ENCODE measurements around the gene CDKN1B.

CDKN1B gene

DNA sequence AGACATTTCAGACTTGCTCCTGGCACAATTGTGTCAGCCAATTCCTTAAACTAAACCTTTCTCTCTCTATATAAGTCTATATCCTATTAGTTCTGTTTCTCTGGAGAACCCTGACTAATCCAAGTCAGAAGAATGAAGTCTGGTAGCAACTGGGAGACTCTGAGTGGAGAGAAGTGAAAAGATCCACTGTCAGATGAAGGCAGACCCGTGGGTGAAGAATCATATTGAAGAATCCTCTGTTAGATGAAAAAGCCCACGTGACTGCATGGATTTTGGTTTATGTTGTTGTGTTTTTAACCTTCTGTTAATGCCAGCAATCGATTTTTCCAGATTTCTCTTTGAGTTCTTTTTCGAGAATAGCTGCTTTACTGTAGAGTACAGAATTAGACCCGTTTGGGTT, 38.8 kb downstream of the CDKN1B start:
- FAIRE-seq, result no peak
- DNase-seq (ENCODE audit: low spot score), result no peak

DNA sequence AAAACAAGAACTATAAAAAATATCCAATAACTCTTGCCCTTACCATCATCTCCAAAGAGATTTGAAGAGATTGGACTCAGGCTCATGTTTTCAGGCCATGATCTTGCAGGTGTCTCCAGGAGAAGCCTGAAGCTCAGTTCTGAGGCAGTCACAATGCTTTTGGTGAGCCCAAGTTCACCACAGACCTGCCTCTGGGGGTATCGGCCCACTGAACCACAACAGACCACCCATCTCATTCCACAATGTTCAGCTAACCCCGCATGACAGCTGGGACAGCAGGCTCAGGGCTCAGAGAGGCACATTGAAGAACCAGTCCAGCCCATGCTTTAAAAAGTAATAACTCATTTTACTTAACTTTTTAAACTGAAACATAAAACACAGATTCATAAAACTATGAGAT, 40.0 kb downstream of the CDKN1B start:
- FAIRE-seq, result no peak
- DNase-seq (ENCODE audit: low spot score), result no peak

DNA sequence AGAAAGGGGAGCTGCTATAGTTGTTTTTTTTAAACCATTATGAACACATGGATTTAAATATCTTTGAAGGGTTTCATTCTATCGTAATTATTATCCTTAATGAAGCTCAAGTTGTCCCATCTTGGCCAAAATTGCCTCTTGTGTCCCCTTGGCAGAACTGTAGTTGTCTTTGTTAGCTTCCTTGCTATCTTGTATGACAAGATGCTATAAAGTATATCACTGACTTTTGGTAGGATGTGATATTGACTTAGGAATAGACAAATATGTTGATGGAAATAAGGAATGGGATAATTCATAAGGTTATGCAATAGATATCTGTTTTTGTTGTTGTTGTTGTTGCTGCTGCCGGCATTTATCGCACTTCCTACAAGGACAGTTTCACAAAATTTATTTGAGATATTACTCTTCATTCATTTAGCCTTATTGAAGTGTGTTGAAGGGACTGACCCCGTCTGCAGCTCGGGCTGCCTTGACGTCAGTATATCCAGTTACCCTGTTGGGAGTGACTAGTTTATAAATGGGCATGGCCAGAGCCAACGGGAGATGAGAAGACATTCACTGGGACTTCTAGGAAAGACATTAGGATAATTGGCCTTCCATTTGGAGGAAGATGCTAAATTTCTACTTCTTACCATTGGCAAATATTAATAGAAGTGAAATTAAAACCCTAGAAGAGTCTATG, 42.2 kb downstream of the CDKN1B start:
- DNase-seq (ENCODE audit: low spot score) (no peak), FAIRE-seq (no peak)

DNA sequence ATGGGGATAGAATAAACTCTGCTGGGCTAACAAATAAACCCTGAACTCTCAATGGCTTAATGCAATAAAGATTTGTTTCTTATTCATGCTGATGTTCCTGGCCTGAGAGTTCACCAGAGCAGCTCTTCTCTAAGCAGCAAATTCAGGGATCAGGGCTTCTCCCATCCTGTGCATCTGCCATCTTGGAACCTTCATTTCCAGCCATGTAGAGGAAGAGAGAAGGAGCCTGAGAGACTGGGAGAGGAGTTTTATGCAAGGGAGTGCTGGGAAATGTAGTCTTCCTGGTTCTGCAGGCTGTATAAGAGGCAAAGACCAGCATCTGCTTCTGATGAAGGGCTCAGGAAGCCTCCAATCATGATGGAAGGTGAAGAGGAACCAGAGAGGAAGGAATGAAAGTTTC, 47.7 kb downstream of the CDKN1B start:
- FAIRE-seq (no peak), DNase-seq (ENCODE audit: low spot score) (no peak)

DNA sequence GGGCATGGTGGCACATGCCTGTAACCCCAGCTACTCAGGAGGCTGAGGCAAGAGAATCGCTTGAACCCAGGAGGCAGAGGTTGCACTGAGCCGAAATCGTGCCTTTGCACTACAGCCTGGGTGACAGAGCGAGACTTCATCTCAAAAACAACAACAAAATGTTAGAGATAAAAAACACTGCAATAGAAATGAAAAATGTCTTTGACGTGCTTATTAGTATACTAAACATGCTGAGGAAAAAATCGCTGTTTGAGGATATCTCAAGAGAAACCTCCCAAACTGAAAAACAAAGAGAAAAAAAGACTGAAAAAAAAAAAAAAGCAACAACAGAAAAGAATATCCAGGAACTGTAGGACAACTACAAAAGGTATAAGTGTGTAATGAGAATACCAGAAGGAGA, 53.1 kb downstream of the CDKN1B start:
- DNase-seq (ENCODE audit: low spot score) (no peak), FAIRE-seq (no peak)

Measured in urothelium cell line (cell line).